HepG2 (cell line): ENCODE measurements around the gene TMPO. TPM values are rescaled to one million over a fixed set of nuclear protein-coding genes. Genes with fewer than 3 reads are reported as not detected.
A peak's percentile ranks its signal among the peaks of the same experiment; 100 is the strongest.

Experiments
- AKAP8 ChIP-seq: sonication (generic); formaldehyde crosslinking; IDR thresholded peaks from 2 replicates; pipeline ENCODE4 v1.5.1; 2020; ENCODE audit warnings: mild to moderate bottlenecking, missing genetic modification reagents
- ASH2L ChIP-seq: fragments of 300-600, 200-600 bp; sonication (generic); IDR thresholded peaks from 2 replicates; pipeline ENCODE4 v1.7.0; 2017; ENCODE audit warnings: low read depth, mild to moderate bottlenecking, moderate library complexity, mixed read lengths, low read length; ENCODE audit not compliant: insufficient read length
- BRCA1 ChIP-seq: sonication (generic); formaldehyde crosslinking; IDR thresholded peaks from 2 replicates; pipeline ENCODE4 v1.4.0; 2020; ENCODE audit warnings: missing genetic modification reagents
- CAMTA2 ChIP-seq: sonication (generic); formaldehyde crosslinking; IDR thresholded peaks from 2 replicates; pipeline ENCODE4 v1.4.0; 2020; ENCODE audit warnings: mild to moderate bottlenecking, missing genetic modification reagents, borderline replicate concordance
- CHCHD3 ChIP-seq: sonication (generic); formaldehyde crosslinking; IDR thresholded peaks from 2 replicates; pipeline ENCODE4 v1.8.0; 2022; ENCODE audit warnings: mild to moderate bottlenecking, missing genetic modification reagents, moderate library complexity
- ELF1 ChIP-seq: sonication (generic); formaldehyde crosslinking; IDR thresholded peaks from 2 replicates; pipeline ENCODE4 v1.4.0; 2020; ENCODE audit warnings: missing genetic modification reagents
- GABPA ChIP-seq, 2 experiments: IDR thresholded peaks; 2 replicates each; pipeline ENCODE4 v1.6.1; 2011 to 2016; ENCODE audit warnings: low read depth in 2 of 2, low read length in 1 of 2, missing biosample characterization in 1 of 2, missing genetic modification characterization in 1 of 2
- GATAD2A ChIP-seq: IDR thresholded peaks from 2 replicates; pipeline ENCODE4 v1.6.1; 2016
- HMGXB3 ChIP-seq: sonication (generic); formaldehyde crosslinking; IDR thresholded peaks from 2 replicates; pipeline ENCODE4 v1.4.0; 2020; ENCODE audit warnings: missing genetic modification reagents, borderline replicate concordance
- HOXA3 ChIP-seq: sonication (generic); formaldehyde crosslinking; IDR thresholded peaks from 2 replicates; pipeline ENCODE4 v1.5.0; 2020; ENCODE audit warnings: missing genetic modification reagents
- KLF12 ChIP-seq: sonication (generic); formaldehyde crosslinking; IDR thresholded peaks from 2 replicates; pipeline ENCODE4 v1.4.0; 2020; ENCODE audit warnings: missing genetic modification reagents, borderline replicate concordance
- MAZ ChIP-seq, 2 experiments: sonication (generic) in 1 of 2; formaldehyde crosslinking in 1 of 2; IDR thresholded peaks; 2 replicates each; pipeline versions ENCODE4 v1.5.0 to v1.6.1; 2012 to 2020; ENCODE audit warnings: low read depth in 2 of 2, mild to moderate bottlenecking in 2 of 2, borderline replicate concordance in 1 of 2, improper control_type of control experiment in 1 of 2, low read length in 1 of 2, missing genetic modification reagents in 1 of 2, moderate library complexity in 1 of 2
- NFYB ChIP-seq: sonication (generic); formaldehyde crosslinking; IDR thresholded peaks from 2 replicates; pipeline ENCODE4 v1.4.0; 2020; ENCODE audit warnings: missing genetic modification reagents
- RCOR2 ChIP-seq: IDR thresholded peaks from 2 replicates; pipeline ENCODE4 v1.6.1; 2016; ENCODE audit warnings: missing biosample characterization, missing genetic modification reagents
- SKI ChIP-seq: fragments of 450-650 bp; IDR thresholded peaks from one replicate; pipeline ENCODE4 v1.6.1; 2018; ENCODE audit warnings: mild to moderate bottlenecking; ENCODE audit not compliant: partially characterized antibody
- TFDP2 ChIP-seq: sonication (generic); formaldehyde crosslinking; IDR thresholded peaks from 2 replicates; pipeline ENCODE4 v1.4.0; 2020; ENCODE audit warnings: missing genetic modification reagents
- THRA ChIP-seq: sonication (generic); formaldehyde crosslinking; IDR thresholded peaks from 2 replicates; pipeline ENCODE4 v1.4.0; 2020; ENCODE audit warnings: missing genetic modification reagents, borderline replicate concordance
- ZNF232 ChIP-seq: sonication (generic); formaldehyde crosslinking; IDR thresholded peaks from 2 replicates; pipeline ENCODE4 v1.4.0; 2020; ENCODE audit warnings: missing genetic modification reagents, borderline replicate concordance
- ZNF260 ChIP-seq: sonication (generic); formaldehyde crosslinking; IDR thresholded peaks from 2 replicates; pipeline ENCODE4 v1.4.0; 2020; ENCODE audit warnings: missing genetic modification reagents, low read depth, mild to moderate bottlenecking, borderline replicate concordance
- ZNF430 ChIP-seq: sonication (generic); formaldehyde crosslinking; IDR thresholded peaks from 2 replicates; pipeline ENCODE4 v1.9.0; 2021; ENCODE audit warnings: mild to moderate bottlenecking, missing genetic modification reagents
- ZNF558 ChIP-seq: sonication (generic); formaldehyde crosslinking; IDR thresholded peaks from 2 replicates; pipeline ENCODE4 v1.9.0; 2022; ENCODE audit warnings: mild to moderate bottlenecking, missing genetic modification reagents, borderline replicate concordance
- ZNF749 ChIP-seq: sonication (generic); formaldehyde crosslinking; IDR thresholded peaks from 2 replicates; pipeline ENCODE4 v1.8.0; 2022; ENCODE audit warnings: mild to moderate bottlenecking, missing genetic modification reagents, moderate library complexity, borderline replicate concordance
- polyA plus RNA-seq, 8 experiments: library from polyadenylated mRNA; depleted of rRNA in 3 of 8; stranded (reverse) in 7 of 8; unstranded in 1 of 8; fragments of >200 nt; fragmentation: Illumina TruSeq in 4 of 8; extraction: Trizol in 4 of 8; gene quantifications; 2 replicates each; pipeline versions ENCODE4 v1.2.1 to v1.2.3, GENCODE V29; 2011 to 2016; ENCODE audit warnings: low read depth in 4 of 8, missing spikeins in 1 of 8, mixed read lengths in 1 of 8; ENCODE audit not compliant: insufficient read depth in 1 of 8
- total RNA-seq, 5 experiments: library from RNA; depleted of rRNA; stranded (reverse); fragments of >200 nt; fragmentation: Illumina TruSeq; extraction: Trizol; gene quantifications; 2 replicates each; pipeline ENCODE4 v1.2.3, GENCODE V29; 2016; ENCODE audit warnings: low read depth in 1 of 5

TMPO gene
- total and polyA plus RNA-seq, 2 of the 13 experiments (the other 11 are each of a cell fraction or from before 2014, with no cell fraction given): 24.2 to 167 TPM

GRCh38 chr12:98516111-98516873, 902 bp downstream of the TMPO start (continued):
- TF ChIP-seq TFDP2: peak; percentile 99
- TF ChIP-seq BRCA1 (CRISPR knock-in tag): no peak
- no peak for TF ChIP-seq GABPA (IDR thresholded peaks at IDR 0.05; ENCODE audit: low read depth, low read length)
- peak; percentile 21; the same call in 1 of the 2 replicates for TF ChIP-seq GABPA (CRISPR knock-in tag; IDR thresholded peaks at IDR 0.05; ENCODE audit: low read depth)
- TF ChIP-seq NFYB (CRISPR knock-in tag): peak; percentile 66
- TF ChIP-seq THRA: peak; percentile 39; the same call in 1 of the 2 replicates
- 0 out of 2 replicates have a peak, but pooled peaks have one; percentile 40 for TF ChIP-seq ELF1 (CRISPR knock-in tag)
- 0 out of 2 replicates have a peak, but pooled peaks have one; percentile 24 for TF ChIP-seq MAZ (IDR thresholded peaks at IDR 0.05; ENCODE audit: borderline replicate concordance, low read depth, low read length)
- peak; percentile 64 for TF ChIP-seq MAZ (CRISPR knock-in tag; IDR thresholded peaks at IDR 0.05; ENCODE audit: low read depth)
- peak; percentile 95 for TF ChIP-seq HMGXB3
- 0 out of 2 replicates have a peak, but pooled peaks have one; percentile 29 for TF ChIP-seq CHCHD3 (CRISPR knock-in tag)
- no peak for TF ChIP-seq CAMTA2 (CRISPR knock-in tag)
- TF ChIP-seq ZNF558 (CRISPR knock-in tag): 0 out of 2 replicates have a peak, but pooled peaks have one; percentile 25
- TF ChIP-seq GATAD2A (CRISPR knock-in tag): 0 out of 2 replicates have a peak, but pooled peaks have one; percentile 10
- TF ChIP-seq SKI: no peak
- 0 out of 2 replicates have a peak, but pooled peaks have one; percentile 45 for TF ChIP-seq KLF12
- 0 out of 2 replicates have a peak, but pooled peaks have one; percentile 74 for TF ChIP-seq ZNF749
- peak; percentile 54; the same call in 1 of the 2 replicates for TF ChIP-seq RCOR2 (CRISPR knock-in tag)
- peak; percentile 30; the same call in 1 of the 2 replicates for TF ChIP-seq HOXA3 (CRISPR knock-in tag)
- TF ChIP-seq ZNF260 (CRISPR knock-in tag): no peak
- TF ChIP-seq ASH2L: peak; percentile 20
- 0 out of 2 replicates have a peak, but pooled peaks have one; percentile 53 for TF ChIP-seq ZNF232 (CRISPR knock-in tag)
- no peak for TF ChIP-seq ZNF430 (CRISPR knock-in tag)
- TF ChIP-seq AKAP8: no peak
